GM23338 (cell line): ENCODE data around the gene FOXJ3.

Experiments
- CREB1 ChIP-seq: fragments of 250-450 bp; sonication (Bioruptor Pico); IDR thresholded peaks from 2 replicates; pipeline ENCODE4 v1.5.0; 2020; ENCODE audit warnings: low read depth, mild to moderate bottlenecking, moderate library complexity
- EZH2 ChIP-seq: fragments of 200-600 bp; sonication (generic); IDR thresholded peaks from one replicate; pipeline ENCODE4 v1.8.0; 2017; ENCODE audit warnings: antibody characterized with exemption, mild to moderate bottlenecking, low read depth; ENCODE audit not compliant: unreplicated experiment
- EZH2phosphoT487 ChIP-seq: fragments of 200-600 bp; sonication (generic); IDR thresholded peaks from one replicate; pipeline ENCODE4 v1.8.1; 2018; ENCODE audit warnings: antibody characterized with exemption; ENCODE audit not compliant: unreplicated experiment
- JUNB ChIP-seq: IDR thresholded peaks from one replicate; pipeline ENCODE4 v1.6.1; 2016; ENCODE audit warnings: antibody characterized with exemption; ENCODE audit not compliant: unreplicated experiment
- NANOG ChIP-seq: IDR thresholded peaks from 2 replicates; pipeline ENCODE4 v1.6.1; 2016; ENCODE audit warnings: antibody characterized with exemption, borderline replicate concordance
- POLR2AphosphoS5 ChIP-seq: IDR thresholded peaks from 2 replicates; pipeline ENCODE4 v1.6.1; 2016; ENCODE audit warnings: antibody characterized with exemption, low read depth
- STAT1 ChIP-seq: IDR thresholded peaks from one replicate; pipeline ENCODE4 v1.6.1; 2016; ENCODE audit warnings: antibody characterized with exemption; ENCODE audit not compliant: unreplicated experiment
- ZNF114 ChIP-seq: fragments of 250-450 bp; sonication (Bioruptor Pico); IDR thresholded peaks from 2 replicates; pipeline ENCODE4 v1.5.0; 2020; ENCODE audit warnings: mild to moderate bottlenecking, moderate library complexity
- ZNF331 ChIP-seq: fragments of 250-450 bp; sonication (Bioruptor Pico); IDR thresholded peaks from 2 replicates; pipeline ENCODE4 v1.5.0; 2020; ENCODE audit warnings: low read depth, mild to moderate bottlenecking, moderate library complexity
- TF ChIP-seq, protein P1 (sequence below), 2 experiments: fragments of 200-600 bp in 1 of 2; sonication (generic) in 1 of 2; conservative IDR thresholded peaks; 2 replicates each; pipeline versions ENCODE4 v1.5.1 to v1.6.1; 2016 to 2017; ENCODE audit warnings: antibody characterized with exemption in 2 of 2, low read depth in 2 of 2, mild to moderate bottlenecking in 2 of 2, moderate library complexity in 1 of 2
- TF ChIP-seq, protein P2 (sequence below): IDR thresholded peaks from one replicate; pipeline ENCODE4 v1.6.1; 2018; ENCODE audit warnings: antibody characterized with exemption; ENCODE audit not compliant: unreplicated experiment
- TF ChIP-seq, protein P3 (sequence below): IDR thresholded peaks from 2 replicates; pipeline ENCODE4 v1.6.1; 2016; ENCODE audit warnings: antibody characterized with exemption

DNA sequence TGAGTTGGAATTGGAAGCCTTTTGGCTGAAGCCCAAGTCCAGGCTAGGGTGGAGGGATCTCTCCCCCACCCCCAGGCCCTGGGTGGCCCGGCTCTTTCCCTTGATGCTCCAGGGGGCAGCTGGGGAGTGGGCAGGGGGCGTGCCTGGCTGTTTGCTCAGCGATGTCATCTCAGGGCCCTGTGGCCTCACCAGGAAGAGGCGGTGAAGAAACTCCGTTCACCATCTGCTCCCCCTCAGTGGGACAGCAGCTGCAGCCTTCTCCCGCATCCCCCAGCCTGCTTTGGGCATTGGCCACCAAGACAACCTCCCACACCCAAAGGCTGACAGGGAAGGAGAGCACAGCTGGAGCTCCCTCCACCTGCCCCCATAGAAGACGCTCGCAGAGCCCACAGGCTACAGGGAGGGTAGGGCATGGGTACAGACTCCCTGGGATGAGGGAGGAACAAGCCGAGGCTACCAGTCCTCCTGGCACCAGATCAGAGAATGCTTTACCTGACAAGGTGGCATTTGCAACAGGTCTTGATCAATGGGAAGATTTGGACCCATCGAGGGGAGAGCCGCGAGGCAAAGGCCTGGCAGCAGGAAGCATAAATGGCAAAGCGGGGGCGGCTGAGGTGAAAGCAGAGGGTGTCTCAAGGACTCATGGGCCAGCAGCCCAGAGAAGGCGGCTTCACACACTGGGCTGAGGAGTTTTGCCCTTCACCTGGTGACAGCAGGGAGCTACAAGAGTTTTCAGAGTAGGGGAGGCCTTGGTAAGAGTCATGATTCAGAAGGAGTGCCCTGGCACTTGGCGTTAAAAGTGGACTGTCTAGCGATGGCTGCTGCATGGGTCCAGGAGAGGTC, 164.0 kb downstream of the FOXJ3 start:
- TF ChIP-seq, protein P1, sequence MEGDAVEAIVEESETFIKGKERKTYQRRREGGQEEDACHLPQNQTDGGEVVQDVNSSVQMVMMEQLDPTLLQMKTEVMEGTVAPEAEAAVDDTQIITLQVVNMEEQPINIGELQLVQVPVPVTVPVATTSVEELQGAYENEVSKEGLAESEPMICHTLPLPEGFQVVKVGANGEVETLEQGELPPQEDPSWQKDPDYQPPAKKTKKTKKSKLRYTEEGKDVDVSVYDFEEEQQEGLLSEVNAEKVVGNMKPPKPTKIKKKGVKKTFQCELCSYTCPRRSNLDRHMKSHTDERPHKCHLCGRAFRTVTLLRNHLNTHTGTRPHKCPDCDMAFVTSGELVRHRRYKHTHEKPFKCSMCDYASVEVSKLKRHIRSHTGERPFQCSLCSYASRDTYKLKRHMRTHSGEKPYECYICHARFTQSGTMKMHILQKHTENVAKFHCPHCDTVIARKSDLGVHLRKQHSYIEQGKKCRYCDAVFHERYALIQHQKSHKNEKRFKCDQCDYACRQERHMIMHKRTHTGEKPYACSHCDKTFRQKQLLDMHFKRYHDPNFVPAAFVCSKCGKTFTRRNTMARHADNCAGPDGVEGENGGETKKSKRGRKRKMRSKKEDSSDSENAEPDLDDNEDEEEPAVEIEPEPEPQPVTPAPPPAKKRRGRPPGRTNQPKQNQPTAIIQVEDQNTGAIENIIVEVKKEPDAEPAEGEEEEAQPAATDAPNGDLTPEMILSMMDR (conservative IDR thresholded peaks at IDR 0.05; ENCODE audit: low read depth in 2 of 2): no peak
- TF ChIP-seq ZNF114 (CRISPR knock-in tag) (no peak), EZH2phosphoT487 (no peak), POLR2AphosphoS5 (no peak), EZH2 (no peak), ZNF331 (CRISPR knock-in tag) (no peak), JUNB (no peak), CREB1 (CRISPR knock-in tag) (no peak), NANOG (no peak), STAT1 (no peak)
- TF ChIP-seq, protein P2, sequence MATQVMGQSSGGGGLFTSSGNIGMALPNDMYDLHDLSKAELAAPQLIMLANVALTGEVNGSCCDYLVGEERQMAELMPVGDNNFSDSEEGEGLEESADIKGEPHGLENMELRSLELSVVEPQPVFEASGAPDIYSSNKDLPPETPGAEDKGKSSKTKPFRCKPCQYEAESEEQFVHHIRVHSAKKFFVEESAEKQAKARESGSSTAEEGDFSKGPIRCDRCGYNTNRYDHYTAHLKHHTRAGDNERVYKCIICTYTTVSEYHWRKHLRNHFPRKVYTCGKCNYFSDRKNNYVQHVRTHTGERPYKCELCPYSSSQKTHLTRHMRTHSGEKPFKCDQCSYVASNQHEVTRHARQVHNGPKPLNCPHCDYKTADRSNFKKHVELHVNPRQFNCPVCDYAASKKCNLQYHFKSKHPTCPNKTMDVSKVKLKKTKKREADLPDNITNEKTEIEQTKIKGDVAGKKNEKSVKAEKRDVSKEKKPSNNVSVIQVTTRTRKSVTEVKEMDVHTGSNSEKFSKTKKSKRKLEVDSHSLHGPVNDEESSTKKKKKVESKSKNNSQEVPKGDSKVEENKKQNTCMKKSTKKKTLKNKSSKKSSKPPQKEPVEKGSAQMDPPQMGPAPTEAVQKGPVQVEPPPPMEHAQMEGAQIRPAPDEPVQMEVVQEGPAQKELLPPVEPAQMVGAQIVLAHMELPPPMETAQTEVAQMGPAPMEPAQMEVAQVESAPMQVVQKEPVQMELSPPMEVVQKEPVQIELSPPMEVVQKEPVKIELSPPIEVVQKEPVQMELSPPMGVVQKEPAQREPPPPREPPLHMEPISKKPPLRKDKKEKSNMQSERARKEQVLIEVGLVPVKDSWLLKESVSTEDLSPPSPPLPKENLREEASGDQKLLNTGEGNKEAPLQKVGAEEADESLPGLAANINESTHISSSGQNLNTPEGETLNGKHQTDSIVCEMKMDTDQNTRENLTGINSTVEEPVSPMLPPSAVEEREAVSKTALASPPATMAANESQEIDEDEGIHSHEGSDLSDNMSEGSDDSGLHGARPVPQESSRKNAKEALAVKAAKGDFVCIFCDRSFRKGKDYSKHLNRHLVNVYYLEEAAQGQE: no peak
- TF ChIP-seq, protein P3, sequence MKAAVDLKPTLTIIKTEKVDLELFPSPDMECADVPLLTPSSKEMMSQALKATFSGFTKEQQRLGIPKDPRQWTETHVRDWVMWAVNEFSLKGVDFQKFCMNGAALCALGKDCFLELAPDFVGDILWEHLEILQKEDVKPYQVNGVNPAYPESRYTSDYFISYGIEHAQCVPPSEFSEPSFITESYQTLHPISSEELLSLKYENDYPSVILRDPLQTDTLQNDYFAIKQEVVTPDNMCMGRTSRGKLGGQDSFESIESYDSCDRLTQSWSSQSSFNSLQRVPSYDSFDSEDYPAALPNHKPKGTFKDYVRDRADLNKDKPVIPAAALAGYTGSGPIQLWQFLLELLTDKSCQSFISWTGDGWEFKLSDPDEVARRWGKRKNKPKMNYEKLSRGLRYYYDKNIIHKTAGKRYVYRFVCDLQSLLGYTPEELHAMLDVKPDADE: no peak
